ENCODE data around the gene HIF1AN. TPM values are rescaled to one million over a fixed set of nuclear protein-coding genes. Genes with fewer than 3 reads are reported as not detected.

Gene HIF1AN
- total and polyA plus RNA-seq, 2 of the 8 experiments (the other 6 are each of a cell fraction or from before 2014, with no cell fraction given), result 10.9 to 62.8 TPM

- Histone ChIP-seq H4K91ac (replicated peaks; ENCODE audit: insufficient read length, low read length) (no peak overlapping the region), H3K4ac (replicated peaks; ENCODE audit: insufficient read length, low read depth, low read length) (no peak overlapping the region), H3K9me3 (ENCODE audit: insufficient read depth in 2 of 2, low read depth in 1 of 2, low read length in 1 of 2) (no peaks in the 10 kb centered on the region), H3K14ac (ENCODE audit: insufficient read length) (no peak overlapping the region), H3K27ac (ENCODE audit: low read depth, low read length) (no peak overlapping the region), H3K27me3 (replicated peaks in 1 of 4; ENCODE audit: control insufficient read depth in 3 of 4, extremely low read depth in 1 of 4, insufficient read depth in 3 of 4, low read length in 3 of 4) (peaks cover 0 to 11% (median 4%) of the 10 kb centered on the region in 4 experiments; a peak in 3 of 7 replicates), H2BK5ac (ENCODE audit: low read depth, low read length) (no peak overlapping the region), H3K36me3 (ENCODE audit: control insufficient read depth in 2 of 4, insufficient read depth in 4 of 4, low read length in 3 of 4) (no peaks in the 10 kb centered on the region), H3K18ac (ENCODE audit: extremely low read depth, low read length) (no peak overlapping the region), H4K5ac (ENCODE audit: insufficient read length, low read depth, low read length) (no peak overlapping the region), H2AK5ac (ENCODE audit: low read depth, low read length) (no peak overlapping the region), H3K4me1 (replicated peaks in 1 of 4; ENCODE audit: control insufficient read depth in 3 of 4, insufficient read depth in 4 of 4, low read length in 3 of 4) (no peaks in the 10 kb centered on the region; a peak in 1 of 7 replicates), H3K79me2 (ENCODE audit: control insufficient read depth in 1 of 2, insufficient read depth in 2 of 2, low read length in 2 of 2) (no peaks in the 10 kb centered on the region), H3K23ac (ENCODE audit: insufficient read length) (no peak overlapping the region), H2BK20ac (ENCODE audit: low read length) (no peak overlapping the region), H4K20me1 (replicated peaks in 1 of 2; ENCODE audit: control insufficient read depth in 1 of 2, insufficient read depth in 2 of 2, low read length in 2 of 2) (peaks cover 0 to 5% of the 10 kb centered on the region in 2 experiments), H2BK12ac (ENCODE audit: low read depth, low read length) (no peak overlapping the region), H3K9ac (replicated peaks in 1 of 4; ENCODE audit: extremely low read depth in 1 of 4, low read depth in 3 of 4, low read length in 3 of 4) (no peak overlapping the region), H3K23me2 (ENCODE audit: low read depth, low read length) (no peaks in the 10 kb centered on the region), H4K8ac (ENCODE audit: extremely low read depth, insufficient read depth, low read length) (no peak overlapping the region), H2BK15ac (ENCODE audit: low read length) (no peak overlapping the region), H3K79me1 (ENCODE audit: low read depth, low read length) (no peaks in the 10 kb centered on the region), H3K56ac (replicated peaks; ENCODE audit: insufficient read length, low read depth, low read length) (no peak overlapping the region), H2BK120ac (replicated peaks; ENCODE audit: low read depth, low read length) (no peak overlapping the region), H2AFZ (ENCODE audit: low read length) (no peak overlapping the region), H3K4me2 (ENCODE audit: insufficient read depth in 1 of 2, low read depth in 2 of 2, low read length in 2 of 2) (no peak overlapping the region), H3K4me3 (ENCODE audit: extremely low read depth in 1 of 4, insufficient read depth in 2 of 4, low read depth in 3 of 4, low read length in 4 of 4) (no peak overlapping the region)
- no peak for TF ChIP-seq HDAC2 (IDR thresholded peaks at IDR 0.05; ENCODE audit: borderline replicate concordance in 1 of 2, low read depth in 2 of 2, low read length in 2 of 2)
- ChIA-PET CTCF (ENCODE audit: partially characterized antibody) (interaction anchor here (0.6 to 13.4 kb wide), 16 partner anchors 9 to 378 kb away, joined by 3 to 190 read pairs (median 5); partner anchors contain the start of gene SEC31B), POLR2A (ENCODE audit: partially characterized antibody) (interaction anchor here (0.6 kb wide), 1 partner anchor 86 kb away, joined by 3 read pairs; no protein-coding TSS in a partner anchor)
- FAIRE-seq, result no peak
- DNase-seq (ENCODE audit: low read depth in 1 of 2, low spot score in 2 of 2), result no peak
- 76% methylated on average over 7 of the region's 7 CpGs; no CpG with 5 or more reads in 1 of the 2 experiments for WGBS, 2 experiments (ENCODE audit: extremely low coverage in 1 of 2, insufficient coverage in 1 of 2, insufficient read length in 1 of 2, insufficient replicate concordance in 2 of 2, low coverage in 1 of 2, low lambda C conversion rate in 2 of 2, missing lambda C conversion rate in 1 of 2)
Observed at GRCh38 chr10:100510533-100511308, 25.0 kb upstream of the HIF1AN start.

All from H1 (cell line).